ENCODE results near the gene NPC1.
A peak's percentile ranks its signal among the peaks of the same experiment; 100 is the strongest.
"Not testable (repeated sequence)": the region's sequence is repeated elsewhere in the genome, so short reads cannot be mapped to it uniquely, and the experiment has no call there.

The NPC1 gene

GRCh38 chr18:23495723-23496440 is 90.4 kb downstream of the NPC1 start:
- peak overlapping the region; percentile 47 for H3K9ac ChIP-seq (ENCODE audit: low read length)
- H2AFZ ChIP-seq (ENCODE audit: low read length): peak overlapping the region; percentile 15
- no peaks in the 10 kb centered on the region for H3K9me2 ChIP-seq (ENCODE audit: low read depth, low read length)
- H3F3A ChIP-seq (ENCODE audit: insufficient read depth, low read length): no peaks in the 10 kb centered on the region
- H3K4me2 ChIP-seq (ENCODE audit: low read length): peak overlapping the region; percentile 45
- no peaks in the 10 kb centered on the region for H3K9me3 ChIP-seq (ENCODE audit: low read length)
- peaks cover 52% of the 10 kb centered on the region for H3K4me1 ChIP-seq (ENCODE audit: insufficient read depth, low read length, severe bottlenecking)
- H3K27me3 ChIP-seq (ENCODE audit: insufficient read depth, low read length): no peaks in the 10 kb centered on the region
- peak overlapping the region; percentile 94 for H3K27ac ChIP-seq (ENCODE audit: low read depth, low read length, poor library complexity, severe bottlenecking)
- peak overlapping the region; percentile 42 for H3K4me3 ChIP-seq (ENCODE audit: low read depth, low read length, poor library complexity, severe bottlenecking)
- H3K79me2 ChIP-seq (ENCODE audit: insufficient read depth, low read length): no peaks in the 10 kb centered on the region
- no peaks in the 10 kb centered on the region for H3K36me3 ChIP-seq (ENCODE audit: insufficient read depth, low read length)
- TF ChIP-seq EZH2 (IDR thresholded peaks at IDR 0.05; ENCODE audit: borderline replicate concordance, low read length) (no peak), CTCF (IDR thresholded peaks at IDR 0.05; ENCODE audit: low read length) (no peak)
- no peaks in the 10 kb centered on the region for H4K20me1 ChIP-seq (ENCODE audit: insufficient read depth, low read length)

GRCh38 chr18:23494992-23495391 is 91.3 kb downstream of the NPC1 start:
- TF ChIP-seq EZH2 (IDR thresholded peaks at IDR 0.05; ENCODE audit: borderline replicate concordance, low read length) (no peak), CTCF (IDR thresholded peaks at IDR 0.05; ENCODE audit: low read length) (no peak)
- peaks cover 52% of the 10 kb centered on the region for H3K4me1 ChIP-seq (ENCODE audit: insufficient read depth, low read length, severe bottlenecking)
- H3K27me3 ChIP-seq (ENCODE audit: insufficient read depth, low read length): no peaks in the 10 kb centered on the region
- H3K36me3 ChIP-seq (ENCODE audit: insufficient read depth, low read length): no peaks in the 10 kb centered on the region
- no peaks in the 10 kb centered on the region for H4K20me1 ChIP-seq (ENCODE audit: insufficient read depth, low read length)
- peaks cover 8% of the 10 kb centered on the region for H3K9me3 ChIP-seq (ENCODE audit: low read length)
- no peaks in the 10 kb centered on the region for H3K79me2 ChIP-seq (ENCODE audit: insufficient read depth, low read length)
- H2AFZ ChIP-seq (ENCODE audit: low read length): no peak overlapping the region
- H3K9me2 ChIP-seq (ENCODE audit: low read depth, low read length): no peaks in the 10 kb centered on the region
- H3K9ac ChIP-seq (ENCODE audit: low read length): no peak overlapping the region
- H3K4me3 ChIP-seq (ENCODE audit: low read depth, low read length, poor library complexity, severe bottlenecking): no peak overlapping the region
- H3K4me2 ChIP-seq (ENCODE audit: low read length): no peak overlapping the region
- H3F3A ChIP-seq (ENCODE audit: insufficient read depth, low read length): no peaks in the 10 kb centered on the region
- peak overlapping the region; percentile 94 for H3K27ac ChIP-seq (ENCODE audit: low read depth, low read length, poor library complexity, severe bottlenecking)

- H2AFZ ChIP-seq (ENCODE audit: low read length): no peak overlapping the region
- peaks cover 8% of the 10 kb centered on the region for H3K9me3 ChIP-seq (ENCODE audit: low read length)
- no peaks in the 10 kb centered on the region for H3K27me3 ChIP-seq (ENCODE audit: insufficient read depth, low read length)
- TF ChIP-seq CTCF (IDR thresholded peaks at IDR 0.05; ENCODE audit: low read length) (no peak), EZH2 (IDR thresholded peaks at IDR 0.05; ENCODE audit: borderline replicate concordance, low read length) (no peak)
- no peaks in the 10 kb centered on the region for H4K20me1 ChIP-seq (ENCODE audit: insufficient read depth, low read length)
- no peak overlapping the region for H3K9ac ChIP-seq (ENCODE audit: low read length)
- no peaks in the 10 kb centered on the region for H3K36me3 ChIP-seq (ENCODE audit: insufficient read depth, low read length)
- no peak overlapping the region for H3K4me2 ChIP-seq (ENCODE audit: low read length)
- peaks cover 40% of the 10 kb centered on the region for H3K4me1 ChIP-seq (ENCODE audit: insufficient read depth, low read length, severe bottlenecking)
- H3K4me3 ChIP-seq (ENCODE audit: low read depth, low read length, poor library complexity, severe bottlenecking): no peak overlapping the region
- H3K9me2 ChIP-seq (ENCODE audit: low read depth, low read length): no peaks in the 10 kb centered on the region
- no peaks in the 10 kb centered on the region for H3K79me2 ChIP-seq (ENCODE audit: insufficient read depth, low read length)
- H3F3A ChIP-seq (ENCODE audit: insufficient read depth, low read length): no peaks in the 10 kb centered on the region
- H3K27ac ChIP-seq (ENCODE audit: low read depth, low read length, poor library complexity, severe bottlenecking): no peak overlapping the region
These were observed 92.7 kb downstream of the NPC1 start for GRCh38 chr18:23493654-23494053.

GRCh38 chr18:23489586-23489985 is 96.7 kb downstream of the NPC1 start:
- not testable (repeated sequence) for H2AFZ ChIP-seq (ENCODE audit: low read length); H3K4me2 ChIP-seq (ENCODE audit: low read length); H4K20me1 ChIP-seq (ENCODE audit: insufficient read depth, low read length); H3K9ac ChIP-seq (ENCODE audit: low read length); H3K27me3 ChIP-seq (ENCODE audit: insufficient read depth, low read length); H3K4me3 ChIP-seq (ENCODE audit: low read depth, low read length, poor library complexity, severe bottlenecking); H3K27ac ChIP-seq (ENCODE audit: low read depth, low read length, poor library complexity, severe bottlenecking); H3K36me3 ChIP-seq (ENCODE audit: insufficient read depth, low read length); H3K9me3 ChIP-seq (ENCODE audit: low read length); H3K79me2 ChIP-seq (ENCODE audit: insufficient read depth, low read length); H3K9me2 ChIP-seq (ENCODE audit: low read depth, low read length); H3F3A ChIP-seq (ENCODE audit: insufficient read depth, low read length)
- H3K4me1 ChIP-seq (ENCODE audit: insufficient read depth, low read length, severe bottlenecking): peaks cover 15% of the 10 kb centered on the region
